GM12864 (cell line): ENCODE data around the gene PPARD.
A peak's percentile ranks its signal among the peaks of the same experiment; 100 is the strongest.

Experiments used
- DNase-seq: peaks from one replicate; pipeline ENCODE4 v3.0.0-alpha.2; 2011; ENCODE audit warnings: low read depth
- H3K4me3 ChIP-seq: 2 replicates; pipeline ENCODE4 v1.5.1; 2011; ENCODE audit warnings: mild to moderate bottlenecking, low read depth, low read length, control low read depth
- CTCF ChIP-seq: IDR thresholded peaks from 2 replicates; pipeline ENCODE4 v1.5.1; 2011; ENCODE audit warnings: low read depth, mild to moderate bottlenecking, moderate library complexity, low read length, control low read depth, inconsistent platforms; ENCODE audit errors: missing control alignments

The PPARD gene

GRCh38 chr6:35470663-35471120 lies 128.3 kb downstream of the PPARD start:
- peak overlapping the region; percentile 79 for H3K4me3 ChIP-seq
- TF ChIP-seq CTCF = no peak
- DNase-seq = no peak

GRCh38 chr6:35471836-35472345 lies 129.5 kb downstream of the PPARD start:
- TF ChIP-seq CTCF = no peak
- H3K4me3 ChIP-seq = no peak overlapping the region; the same call in 1 of the 2 replicates
- DNase-seq = no peak

GRCh38 chr6:35473075-35473849 lies 130.9 kb downstream of the PPARD start:
- no peak overlapping the region for H3K4me3 ChIP-seq
- no peak for TF ChIP-seq CTCF
- DNase-seq = no peak

GRCh38 chr6:35473850-35474130 lies 131.4 kb downstream of the PPARD start:
- H3K4me3 ChIP-seq = no peak overlapping the region
- DNase-seq = no peak
- no peak for TF ChIP-seq CTCF

- no peak for DNase-seq
- TF ChIP-seq CTCF = no peak
- no peak overlapping the region for H3K4me3 ChIP-seq
Measured at GRCh38 chr6:35474131-35474941, 132.0 kb downstream of the PPARD start.

GRCh38 chr6:35474942-35475570 lies 132.7 kb downstream of the PPARD start:
- no peak for TF ChIP-seq CTCF
- H3K4me3 ChIP-seq = no peak overlapping the region
- DNase-seq = no peak
